DOHH2 (cell line): ENCODE results near the gene AHCYL1.

ENCODE experiments used
- CTCF ChIP-seq: fragments of 200-600 bp; sonication (generic); IDR thresholded peaks from one replicate; pipeline ENCODE4 v1.5.1; 2014; ENCODE audit warnings: antibody characterized with exemption, mild to moderate bottlenecking, low read depth, low read length; ENCODE audit not compliant: poor library complexity, severe bottlenecking
- EZH2phosphoT487 ChIP-seq: fragments of 200-600 bp; sonication (generic); IDR thresholded peaks from 2 replicates; pipeline ENCODE4 v1.6.1; 2017; ENCODE audit warnings: borderline replicate concordance, mild to moderate bottlenecking, antibody characterized with exemption, low read length, moderate library complexity, mixed read lengths

GRCh38 chr1:109950038-109950437, 34.5 kb upstream of the AHCYL1 start:
- TF ChIP-seq EZH2phosphoT487 (no peak), CTCF (no peak)
